C4-2B (cell line): ENCODE results near the gene HBG2.

Source experiments
- H3K27ac ChIP-seq: fragments of 450-650 bp; 2 replicates; pipeline ENCODE4 v1.5.1; 2017
- ZFX ChIP-seq: fragments of 450-650 bp; IDR thresholded peaks from 2 replicates; pipeline ENCODE4 v1.6.1; 2017
- TF ChIP-seq, protein P1 (sequence below): fragments of 450-650 bp; conservative IDR thresholded peaks from 2 replicates; pipeline ENCODE4 v1.5.1; 2017; ENCODE audit warnings: mild to moderate bottlenecking

The HBG2 gene

DNA sequence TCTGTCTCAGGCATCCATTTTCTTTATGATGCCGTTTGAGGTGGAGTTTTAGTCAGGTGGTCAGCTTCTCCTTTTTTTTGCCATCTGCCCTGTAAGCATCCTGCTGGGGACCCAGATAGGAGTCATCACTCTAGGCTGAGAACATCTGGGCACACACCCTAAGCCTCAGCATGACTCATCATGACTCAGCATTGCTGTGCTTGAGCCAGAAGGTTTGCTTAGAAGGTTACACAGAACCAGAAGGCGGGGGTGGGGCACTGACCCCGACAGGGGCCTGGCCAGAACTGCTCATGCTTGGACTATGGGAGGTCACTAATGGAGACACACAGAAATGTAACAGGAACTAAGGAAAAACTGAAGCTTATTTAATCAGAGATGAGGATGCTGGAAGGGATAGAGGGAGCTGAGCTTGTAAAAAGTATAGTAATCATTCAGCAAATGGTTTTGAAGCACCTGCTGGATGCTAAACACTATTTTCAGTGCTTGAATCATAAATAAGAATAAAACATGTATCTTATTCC, 26.1 kb upstream of the HBG2 start:
- H3K27ac ChIP-seq = no peak overlapping the region

DNA sequence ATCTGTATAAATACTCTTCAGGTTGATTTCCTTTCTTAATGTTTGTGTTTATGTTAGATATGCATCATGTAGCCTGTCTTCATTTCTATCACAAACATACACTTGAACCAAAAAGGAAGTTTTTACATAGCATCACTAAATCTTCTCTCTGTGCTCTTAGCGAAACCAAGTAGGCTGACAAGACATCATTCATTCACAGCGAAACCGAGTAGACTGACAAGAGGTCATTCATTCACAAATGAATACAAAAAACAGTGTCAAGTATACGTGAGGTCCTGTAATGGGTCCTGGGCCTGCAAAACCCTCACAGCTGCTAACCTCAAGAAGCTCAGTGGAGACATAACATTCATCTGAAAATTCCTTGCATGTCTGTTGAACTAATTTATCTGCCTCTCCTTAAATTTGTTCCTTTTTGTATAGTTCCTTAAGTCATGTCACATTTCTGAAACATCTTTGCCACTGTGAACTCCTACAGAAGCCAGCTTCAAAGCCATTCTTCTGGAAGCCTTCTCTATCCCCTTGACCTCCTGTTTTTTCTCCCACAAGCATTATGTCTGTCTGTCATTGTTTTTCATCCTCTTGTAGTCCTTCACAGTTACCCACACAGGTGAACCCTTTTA, 25.0 kb upstream of the HBG2 start:
- TF ChIP-seq ZFX = no peak
- TF ChIP-seq, protein P1, sequence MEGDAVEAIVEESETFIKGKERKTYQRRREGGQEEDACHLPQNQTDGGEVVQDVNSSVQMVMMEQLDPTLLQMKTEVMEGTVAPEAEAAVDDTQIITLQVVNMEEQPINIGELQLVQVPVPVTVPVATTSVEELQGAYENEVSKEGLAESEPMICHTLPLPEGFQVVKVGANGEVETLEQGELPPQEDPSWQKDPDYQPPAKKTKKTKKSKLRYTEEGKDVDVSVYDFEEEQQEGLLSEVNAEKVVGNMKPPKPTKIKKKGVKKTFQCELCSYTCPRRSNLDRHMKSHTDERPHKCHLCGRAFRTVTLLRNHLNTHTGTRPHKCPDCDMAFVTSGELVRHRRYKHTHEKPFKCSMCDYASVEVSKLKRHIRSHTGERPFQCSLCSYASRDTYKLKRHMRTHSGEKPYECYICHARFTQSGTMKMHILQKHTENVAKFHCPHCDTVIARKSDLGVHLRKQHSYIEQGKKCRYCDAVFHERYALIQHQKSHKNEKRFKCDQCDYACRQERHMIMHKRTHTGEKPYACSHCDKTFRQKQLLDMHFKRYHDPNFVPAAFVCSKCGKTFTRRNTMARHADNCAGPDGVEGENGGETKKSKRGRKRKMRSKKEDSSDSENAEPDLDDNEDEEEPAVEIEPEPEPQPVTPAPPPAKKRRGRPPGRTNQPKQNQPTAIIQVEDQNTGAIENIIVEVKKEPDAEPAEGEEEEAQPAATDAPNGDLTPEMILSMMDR = no peak
- no peak overlapping the region for H3K27ac ChIP-seq

More for the DNA sequence above, 26.1 kb upstream of the HBG2 start:
- no peak for TF ChIP-seq ZFX
- TF ChIP-seq, protein P1 = no peak

DNA sequence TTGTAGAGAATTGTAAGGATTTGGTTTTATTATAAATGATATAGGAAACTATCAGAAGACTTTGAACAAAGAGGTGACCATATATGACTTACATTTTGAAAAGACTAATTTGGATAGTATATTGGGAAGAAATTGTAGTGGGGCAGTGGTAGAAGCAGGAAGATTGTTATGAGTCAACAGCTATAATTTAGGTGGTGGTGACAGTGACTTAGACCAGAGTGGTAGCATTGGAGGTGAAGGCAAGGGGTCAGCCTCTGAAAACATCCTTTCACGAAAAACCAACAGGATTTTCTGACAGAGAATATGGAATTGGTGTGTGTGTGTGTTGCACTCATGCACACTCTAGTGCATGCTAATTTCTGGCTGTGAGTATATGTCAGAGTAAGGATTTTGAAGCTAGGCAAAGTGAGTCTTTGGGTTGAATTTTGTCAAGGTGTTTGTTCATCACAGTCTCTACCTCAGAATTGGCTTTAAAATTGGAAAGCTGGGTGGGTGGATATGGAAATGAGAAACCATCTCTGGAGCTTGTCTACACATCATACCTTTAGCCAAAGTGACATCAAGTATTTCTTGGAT, 23.3 kb upstream of the HBG2 start:
- TF ChIP-seq, protein P1 = no peak
- no peak for TF ChIP-seq ZFX
- H3K27ac ChIP-seq = no peak overlapping the region

DNA sequence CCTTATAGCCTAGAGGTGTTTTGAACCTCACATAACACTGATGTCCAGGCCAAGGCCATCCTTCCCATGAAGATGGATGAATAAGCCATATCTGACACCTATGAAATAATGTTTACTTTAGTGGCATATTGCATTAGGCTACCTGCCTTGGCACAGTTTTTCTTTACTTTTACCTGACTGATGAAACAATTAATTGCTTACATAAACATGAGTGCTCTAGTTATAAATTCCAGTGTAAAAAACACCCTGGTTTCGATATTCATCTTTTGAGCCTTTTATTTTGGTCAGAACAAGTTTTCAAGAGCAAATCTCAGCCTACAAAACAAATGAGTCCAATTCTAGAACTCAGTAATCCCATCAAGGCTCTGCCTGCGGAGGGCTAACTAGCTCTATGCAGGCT, 22.1 kb upstream of the HBG2 start:
- TF ChIP-seq ZFX = no peak
- TF ChIP-seq, protein P1 = no peak
- no peak overlapping the region for H3K27ac ChIP-seq

DNA sequence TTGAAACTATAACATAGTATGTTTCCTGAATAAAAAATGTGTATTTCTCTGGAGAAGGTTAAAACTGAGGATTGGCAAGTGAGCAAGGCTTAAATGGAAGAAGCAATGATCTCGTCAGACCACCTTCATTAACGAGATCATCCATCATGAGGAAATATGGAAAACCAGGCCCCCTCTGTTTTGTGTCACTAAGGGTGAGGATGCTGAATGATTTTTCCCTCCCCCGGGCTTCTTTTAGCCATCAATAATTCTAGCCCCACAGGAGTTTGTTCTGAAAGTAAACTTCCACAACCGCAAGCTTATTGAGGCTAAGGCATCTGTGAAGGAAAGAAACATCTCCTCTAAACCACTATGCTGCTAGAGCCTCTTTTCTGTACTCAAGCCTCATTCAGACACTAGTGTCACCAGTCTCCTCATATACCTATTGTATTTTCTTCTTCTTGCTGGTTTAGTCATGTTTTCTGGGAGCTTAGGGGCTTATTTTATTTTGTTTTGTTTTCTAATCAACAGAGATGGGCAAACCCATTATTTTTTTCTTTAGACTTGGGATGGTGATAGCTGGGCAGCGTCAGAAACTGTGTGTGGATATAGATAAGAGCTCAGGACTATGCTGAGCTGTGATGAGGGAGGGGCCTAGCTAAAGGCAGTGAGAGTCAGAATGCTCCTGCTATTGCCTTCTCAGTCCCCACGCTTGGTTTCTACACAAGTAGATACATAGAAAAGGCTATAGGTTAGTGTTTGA, 21.0 kb upstream of the HBG2 start:
- no peak overlapping the region for H3K27ac ChIP-seq
- TF ChIP-seq, protein P1 = no peak
- no peak for TF ChIP-seq ZFX

DNA sequence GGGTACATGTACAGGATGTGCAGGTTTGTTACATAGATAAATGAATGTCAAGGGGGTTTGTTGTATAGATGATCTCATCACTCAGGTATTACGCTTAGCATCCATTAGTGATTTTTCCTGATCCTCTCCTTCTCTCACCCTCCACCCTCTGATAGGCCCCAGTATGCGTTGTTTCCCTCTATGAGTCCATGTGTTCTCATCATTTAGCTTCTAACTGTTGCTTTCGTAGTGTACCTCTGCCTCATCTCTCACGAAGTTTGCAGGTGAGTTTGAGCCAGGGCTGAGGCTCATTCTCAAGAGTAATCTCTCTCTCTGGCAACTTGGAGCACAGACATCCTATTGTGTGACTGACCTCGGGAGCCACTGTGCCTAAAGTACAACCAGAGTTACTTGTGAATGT, 19.8 kb upstream of the HBG2 start:
- no peak overlapping the region for H3K27ac ChIP-seq
- TF ChIP-seq, protein P1 = no peak
- no peak for TF ChIP-seq ZFX
